Mononuclear cell (primary cell): Measurements from ENCODE around the gene C1QA. TPM values are rescaled to one million over a fixed set of nuclear protein-coding genes. Genes with fewer than 3 reads are reported as not detected.

Source experiments
- H3K27me3 ChIP-seq: 2 replicates; pipeline ENCODE4 v1.6.0; 2011; ENCODE audit warnings: low read length, control low read depth; ENCODE audit not compliant: insufficient read depth
- H3K4me1 ChIP-seq: 2 replicates; pipeline ENCODE4 v1.5.1; 2011; ENCODE audit warnings: mild to moderate bottlenecking, low read length, control low read depth; ENCODE audit not compliant: insufficient read depth
- H3K4me3 ChIP-seq: 2 replicates; pipeline ENCODE4 v1.5.1; 2011; ENCODE audit warnings: mild to moderate bottlenecking, low read length, moderate library complexity
- H3K9me3 ChIP-seq: 2 replicates; pipeline ENCODE4 v1.5.1; 2011; ENCODE audit warnings: low read depth, mild to moderate bottlenecking, control low read depth, low read length
- total RNA-seq: library from RNA; depleted of rRNA; stranded (reverse); fragments of >200 nt; gene quantifications from one replicate; pipeline ENCODE4 v1.2.3, GENCODE V29; 2012

Gene C1QA, protein sequence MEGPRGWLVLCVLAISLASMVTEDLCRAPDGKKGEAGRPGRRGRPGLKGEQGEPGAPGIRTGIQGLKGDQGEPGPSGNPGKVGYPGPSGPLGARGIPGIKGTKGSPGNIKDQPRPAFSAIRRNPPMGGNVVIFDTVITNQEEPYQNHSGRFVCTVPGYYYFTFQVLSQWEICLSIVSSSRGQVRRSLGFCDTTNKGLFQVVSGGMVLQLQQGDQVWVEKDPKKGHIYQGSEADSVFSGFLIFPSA
- total RNA-seq = 6.1 TPM

DNA sequence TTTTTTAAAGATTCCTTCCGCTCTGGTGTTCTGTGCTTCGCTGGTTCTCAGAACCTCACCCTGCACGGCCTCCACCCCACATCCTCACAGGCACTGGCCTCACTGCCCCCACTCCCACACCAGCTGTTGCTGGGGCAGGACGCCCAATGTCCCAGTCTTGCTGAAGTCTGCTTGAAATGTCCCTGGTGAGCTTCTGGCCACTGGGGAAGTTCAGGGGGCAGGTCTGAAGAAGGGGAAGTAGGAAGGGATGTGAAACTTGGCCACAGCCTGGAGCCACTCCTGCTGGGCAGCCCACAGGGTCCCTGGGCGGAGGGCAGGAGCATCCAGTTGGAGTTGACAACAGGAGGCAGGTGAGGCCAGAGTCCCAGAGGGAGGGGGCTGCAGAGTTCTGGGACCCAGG is at the start of gene C1QA:
C1QA (plus strand) TSS at position 276 of the 400 bp plus-strand sequence. CDS start 989 bp downstream, outside the sequence.
- Histone ChIP-seq H3K4me3 (no peak within 1 kb of the TSS), H3K4me1 (no peaks in the 10 kb centered on the region), H3K9me3 (no peaks in the 10 kb centered on the region), H3K27me3 (no peaks in the 10 kb centered on the region)

DNA sequence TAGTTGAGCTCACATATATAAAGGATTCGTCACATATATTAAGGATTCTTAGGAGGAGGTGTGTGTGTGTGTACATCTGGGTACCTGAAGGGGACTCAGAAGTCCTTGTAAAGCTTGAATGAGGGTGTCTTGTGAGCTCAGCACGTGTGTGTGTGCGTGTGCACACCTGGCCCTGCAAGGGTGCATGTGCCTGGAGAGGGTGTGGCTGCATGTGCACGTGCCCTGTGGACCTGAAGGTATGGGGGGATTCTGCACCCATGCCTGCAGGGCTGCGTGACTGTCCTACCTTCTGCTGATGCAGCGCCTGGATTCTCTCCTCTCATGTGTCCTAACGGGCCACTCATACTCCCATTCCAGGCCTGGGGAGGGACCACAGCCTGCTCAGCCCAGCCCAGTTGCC is 49.2 kb upstream of the C1QA start:
- Histone ChIP-seq H3K4me3 (no peak overlapping the region), H3K4me1 (no peaks in the 10 kb centered on the region), H3K27me3 (no peaks in the 10 kb centered on the region), H3K9me3 (no peaks in the 10 kb centered on the region)

DNA sequence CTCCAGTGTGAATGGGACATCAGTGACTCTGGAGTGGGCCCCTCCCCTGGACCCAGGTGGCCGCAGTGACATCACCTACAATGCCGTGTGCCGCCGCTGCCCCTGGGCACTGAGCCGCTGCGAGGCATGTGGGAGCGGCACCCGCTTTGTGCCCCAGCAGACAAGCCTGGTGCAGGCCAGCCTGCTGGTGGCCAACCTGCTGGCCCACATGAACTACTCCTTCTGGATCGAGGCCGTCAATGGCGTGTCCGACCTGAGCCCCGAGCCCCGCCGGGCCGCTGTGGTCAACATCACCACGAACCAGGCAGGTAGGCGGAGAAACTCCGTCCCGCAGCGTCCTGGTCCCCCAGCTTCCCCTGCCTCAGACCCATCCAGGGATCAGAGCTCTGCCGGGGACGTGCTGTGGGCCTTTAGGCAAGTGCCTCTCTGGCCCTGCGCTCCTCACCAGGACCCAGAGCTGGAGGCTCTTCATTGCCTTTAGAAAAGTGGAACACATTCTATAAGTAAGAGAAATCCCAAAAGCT is 47.5 kb upstream of the C1QA start:
- no peak overlapping the region for H3K4me3 ChIP-seq
- no peaks in the 10 kb centered on the region for H3K4me1 ChIP-seq
- H3K27me3 ChIP-seq = no peaks in the 10 kb centered on the region
- no peaks in the 10 kb centered on the region for H3K9me3 ChIP-seq

DNA sequence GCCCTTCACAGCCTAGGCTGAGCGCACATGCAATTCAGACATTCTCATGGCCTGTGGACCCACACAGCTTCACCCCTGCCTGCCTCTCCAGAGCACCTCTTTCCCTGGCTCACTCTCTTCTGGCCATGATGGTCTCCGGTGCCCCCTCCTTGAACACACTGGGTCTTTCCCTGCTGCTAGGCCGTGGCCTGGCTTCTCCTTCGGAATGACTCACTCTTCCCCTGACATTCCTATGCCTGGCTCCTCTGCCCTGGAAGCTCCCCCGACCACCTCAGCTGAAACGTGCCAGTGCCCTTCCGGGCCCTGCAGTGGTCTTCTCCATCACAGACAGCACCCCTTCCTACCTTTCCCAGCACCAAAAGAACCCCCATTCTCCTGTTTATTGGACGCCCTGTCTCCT is 44.9 kb upstream of the C1QA start:
- no peaks in the 10 kb centered on the region for H3K9me3 ChIP-seq
- H3K27me3 ChIP-seq = no peaks in the 10 kb centered on the region
- no peak overlapping the region for H3K4me3 ChIP-seq
- H3K4me1 ChIP-seq = no peaks in the 10 kb centered on the region

DNA sequence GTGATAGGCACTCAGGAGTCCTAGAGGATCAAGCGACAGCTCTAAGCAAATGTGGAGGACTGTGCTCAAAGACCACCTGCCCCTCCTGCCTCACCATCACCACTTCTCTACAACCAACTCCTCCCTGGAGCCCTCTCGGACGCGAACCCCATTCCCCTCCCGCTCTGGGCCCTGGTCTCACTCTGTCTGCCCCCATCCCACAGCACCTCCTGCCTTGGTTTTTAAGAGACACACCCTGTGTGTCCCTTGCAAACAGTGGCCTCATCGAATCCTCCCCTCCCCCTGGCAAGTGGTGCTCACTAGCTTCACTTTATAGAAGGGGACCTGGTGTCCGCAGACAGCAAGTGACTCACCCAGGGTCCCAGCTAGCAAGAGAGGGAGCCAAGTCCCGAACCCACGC is 44.4 kb upstream of the C1QA start:
- Histone ChIP-seq H3K4me1 (no peaks in the 10 kb centered on the region), H3K4me3 (no peak overlapping the region), H3K27me3 (no peaks in the 10 kb centered on the region), H3K9me3 (no peaks in the 10 kb centered on the region)

DNA sequence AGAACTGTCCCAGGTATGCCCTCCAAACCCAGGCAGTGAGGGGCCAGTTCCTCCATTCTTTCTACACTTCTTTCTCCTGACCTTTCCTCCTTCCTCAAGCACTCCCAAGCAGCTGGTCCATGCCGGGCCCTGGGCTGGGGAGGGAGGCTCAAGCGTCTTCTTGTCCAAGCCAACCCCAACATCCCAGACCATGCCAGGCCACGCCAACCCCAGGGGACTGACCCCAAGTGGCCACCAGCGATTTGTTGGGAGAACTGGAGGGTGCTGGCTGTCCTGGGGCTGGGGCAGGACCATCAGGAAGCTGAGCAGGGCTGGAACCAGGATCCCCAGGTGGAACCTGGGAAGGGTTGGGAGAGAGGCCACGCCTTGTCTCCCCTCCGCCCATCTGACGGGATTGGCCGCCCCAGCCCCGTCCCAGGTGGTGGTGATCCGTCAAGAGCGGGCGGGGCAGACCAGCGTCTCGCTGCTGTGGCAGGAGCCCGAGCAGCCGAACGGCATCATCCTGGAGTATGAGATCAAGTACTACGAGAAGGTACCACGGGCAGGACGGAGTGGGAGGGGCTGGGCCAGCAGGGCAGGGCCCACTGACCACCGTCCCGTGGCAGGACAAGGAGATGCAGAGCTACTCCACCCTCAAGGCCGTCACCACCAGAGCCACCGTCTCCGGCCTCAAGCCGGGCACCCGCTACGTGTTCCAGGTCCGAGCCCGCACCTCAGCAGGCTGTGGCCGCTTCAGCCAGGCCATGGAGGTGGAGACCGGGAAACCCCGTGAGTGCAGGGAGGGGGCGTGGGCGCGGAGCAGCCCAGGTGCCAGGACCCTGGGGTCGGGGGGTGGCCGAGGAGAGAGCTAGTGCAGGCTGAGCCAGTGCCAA is 43.3 kb upstream of the C1QA start:
- H3K27me3 ChIP-seq = no peaks in the 10 kb centered on the region
- no peak overlapping the region for H3K4me3 ChIP-seq
- no peaks in the 10 kb centered on the region for H3K4me1 ChIP-seq
- no peaks in the 10 kb centered on the region for H3K9me3 ChIP-seq

DNA sequence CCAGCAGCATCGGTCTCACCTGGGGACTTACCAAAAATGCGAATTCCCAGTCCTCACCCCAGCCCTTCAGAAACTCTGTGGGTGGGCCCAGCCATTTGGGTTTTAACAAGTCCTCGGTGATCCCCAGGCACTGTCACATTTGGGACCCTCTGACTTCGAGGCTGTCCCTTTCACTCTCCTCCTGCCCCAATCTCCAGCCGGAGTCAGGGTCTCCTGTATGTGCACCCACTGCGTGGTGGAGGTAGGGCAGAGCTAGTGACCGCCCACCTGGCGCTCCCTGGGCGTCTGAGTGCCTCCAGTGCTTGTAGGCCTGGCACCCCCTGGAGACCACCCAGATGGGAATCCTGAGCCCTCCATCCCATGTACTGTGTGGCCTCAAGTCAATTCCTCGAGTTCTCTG is 42.0 kb upstream of the C1QA start:
- H3K27me3 ChIP-seq = no peaks in the 10 kb centered on the region
- no peak overlapping the region for H3K4me3 ChIP-seq
- no peaks in the 10 kb centered on the region for H3K4me1 ChIP-seq
- H3K9me3 ChIP-seq = no peaks in the 10 kb centered on the region

DNA sequence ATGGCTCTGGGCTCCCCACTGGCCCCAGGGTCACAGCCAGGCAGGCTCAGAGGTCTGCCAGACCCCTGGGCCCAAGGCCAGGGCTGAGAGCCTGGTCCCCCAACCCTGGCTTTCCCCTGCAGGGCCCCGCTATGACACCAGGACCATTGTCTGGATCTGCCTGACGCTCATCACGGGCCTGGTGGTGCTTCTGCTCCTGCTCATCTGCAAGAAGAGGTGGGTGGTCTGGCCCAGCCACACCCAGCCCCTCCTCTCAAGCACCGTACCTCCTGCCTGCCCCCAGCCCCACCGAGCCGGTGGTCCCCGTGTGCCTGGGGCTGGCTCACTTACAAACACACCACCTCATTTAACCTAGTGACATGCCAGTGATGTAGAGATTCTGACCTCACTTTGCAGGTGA is 41.3 kb upstream of the C1QA start:
- no peak overlapping the region for H3K4me3 ChIP-seq
- H3K9me3 ChIP-seq = no peaks in the 10 kb centered on the region
- H3K27me3 ChIP-seq = no peaks in the 10 kb centered on the region
- H3K4me1 ChIP-seq = no peaks in the 10 kb centered on the region

DNA sequence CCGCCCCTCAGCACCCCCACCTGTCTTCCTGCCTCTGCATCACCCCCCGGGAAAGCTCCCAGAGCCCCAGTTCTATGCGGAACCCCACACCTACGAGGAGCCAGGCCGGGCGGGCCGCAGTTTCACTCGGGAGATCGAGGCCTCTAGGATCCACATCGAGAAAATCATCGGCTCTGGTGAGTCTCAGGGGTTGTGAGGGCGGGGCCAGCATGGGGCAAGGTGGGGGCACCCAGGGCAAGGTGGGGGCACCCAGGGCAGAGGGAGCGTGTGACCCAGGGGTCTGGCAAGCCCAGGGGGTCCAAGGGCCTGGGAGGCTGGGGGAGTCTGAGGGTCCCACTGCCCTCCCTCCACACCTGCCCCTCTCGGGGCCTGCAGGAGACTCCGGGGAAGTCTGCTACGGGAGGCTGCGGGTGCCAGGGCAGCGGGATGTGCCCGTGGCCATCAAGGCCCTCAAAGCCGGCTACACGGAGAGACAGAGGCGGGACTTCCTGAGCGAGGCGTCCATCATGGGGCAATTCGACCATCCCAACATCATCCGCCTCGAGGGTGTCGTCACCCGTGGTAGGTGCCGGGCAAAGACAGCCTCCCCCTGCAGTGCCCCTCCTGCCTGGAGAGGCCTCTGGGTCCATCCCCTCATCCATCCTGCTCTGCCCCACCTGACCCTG is 39.0 kb upstream of the C1QA start:
- no peaks in the 10 kb centered on the region for H3K9me3 ChIP-seq
- H3K27me3 ChIP-seq = no peaks in the 10 kb centered on the region
- no peak overlapping the region for H3K4me3 ChIP-seq
- no peaks in the 10 kb centered on the region for H3K4me1 ChIP-seq

DNA sequence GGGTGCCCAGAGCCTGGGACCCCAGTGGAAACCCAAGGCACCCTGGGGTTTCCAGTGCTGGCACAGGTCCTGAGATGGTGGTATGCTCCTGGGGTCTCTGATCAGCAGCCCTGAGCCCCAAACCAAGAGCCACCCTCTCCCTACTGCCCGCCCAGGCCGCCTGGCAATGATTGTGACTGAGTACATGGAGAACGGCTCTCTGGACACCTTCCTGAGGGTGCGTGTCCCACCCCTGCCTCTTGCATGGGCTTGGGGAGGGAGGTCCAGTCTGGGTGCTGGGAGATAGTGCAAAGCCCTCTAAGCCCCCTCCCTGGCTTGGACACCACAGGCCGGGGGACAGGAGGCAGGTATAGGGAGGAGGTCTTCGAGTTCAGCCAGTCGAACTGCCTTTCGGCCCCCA is 38.4 kb upstream of the C1QA start:
- Histone ChIP-seq H3K9me3 (no peaks in the 10 kb centered on the region), H3K4me1 (no peaks in the 10 kb centered on the region), H3K27me3 (no peaks in the 10 kb centered on the region), H3K4me3 (no peak overlapping the region)

DNA sequence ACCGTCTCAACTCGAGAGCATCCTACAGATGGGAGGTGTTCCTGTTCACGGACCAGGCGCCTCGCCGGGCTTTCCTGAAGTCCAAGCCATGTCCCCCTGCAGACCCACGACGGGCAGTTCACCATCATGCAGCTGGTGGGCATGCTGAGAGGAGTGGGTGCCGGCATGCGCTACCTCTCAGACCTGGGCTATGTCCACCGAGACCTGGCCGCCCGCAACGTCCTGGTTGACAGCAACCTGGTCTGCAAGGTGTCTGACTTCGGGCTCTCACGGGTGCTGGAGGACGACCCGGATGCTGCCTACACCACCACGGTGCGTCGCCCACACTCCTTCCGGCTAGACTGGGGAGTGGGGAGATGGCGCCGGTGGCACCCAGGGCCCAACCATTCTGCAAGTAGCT is 37.7 kb upstream of the C1QA start:
- H3K9me3 ChIP-seq = no peaks in the 10 kb centered on the region
- no peaks in the 10 kb centered on the region for H3K27me3 ChIP-seq
- no peak overlapping the region for H3K4me3 ChIP-seq
- H3K4me1 ChIP-seq = no peaks in the 10 kb centered on the region

DNA sequence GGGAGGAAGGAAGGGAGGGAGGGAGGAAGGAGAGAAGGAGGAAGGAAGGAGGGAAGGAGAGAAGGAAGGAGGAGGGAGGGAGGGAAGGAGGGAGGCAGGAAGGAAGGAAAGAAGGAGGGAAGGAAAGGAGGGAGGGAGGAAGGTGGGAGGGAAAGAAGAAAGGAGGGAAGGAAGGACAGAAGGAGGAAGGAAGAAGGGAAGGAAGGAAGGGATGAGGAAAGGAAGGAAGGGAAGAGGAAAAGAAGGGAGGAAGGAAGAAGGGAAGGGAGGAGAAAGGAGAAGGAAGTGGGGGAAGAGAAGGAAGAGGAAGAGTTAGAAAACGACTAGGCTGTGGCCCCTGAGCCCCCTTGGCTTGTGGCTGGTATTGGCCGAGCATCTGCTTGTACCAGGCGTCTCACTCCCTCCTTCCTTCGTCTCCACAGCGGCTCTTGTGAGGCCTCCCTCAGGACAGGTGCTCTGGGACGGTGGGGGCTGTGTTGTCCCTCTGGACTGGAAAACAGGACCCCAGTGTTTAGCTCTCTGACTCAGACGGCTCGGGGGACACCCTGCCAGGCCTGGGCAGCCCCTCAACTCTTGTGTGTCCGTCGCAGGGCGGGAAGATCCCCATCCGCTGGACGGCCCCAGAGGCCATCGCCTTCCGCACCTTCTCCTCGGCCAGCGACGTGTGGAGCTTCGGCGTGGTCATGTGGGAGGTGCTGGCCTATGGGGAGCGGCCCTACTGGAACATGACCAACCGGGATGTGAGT is 36.2 kb upstream of the C1QA start:
- H3K4me3 ChIP-seq = no peak overlapping the region
- no peaks in the 10 kb centered on the region for H3K27me3 ChIP-seq
- H3K4me1 ChIP-seq = no peaks in the 10 kb centered on the region
- no peaks in the 10 kb centered on the region for H3K9me3 ChIP-seq

DNA sequence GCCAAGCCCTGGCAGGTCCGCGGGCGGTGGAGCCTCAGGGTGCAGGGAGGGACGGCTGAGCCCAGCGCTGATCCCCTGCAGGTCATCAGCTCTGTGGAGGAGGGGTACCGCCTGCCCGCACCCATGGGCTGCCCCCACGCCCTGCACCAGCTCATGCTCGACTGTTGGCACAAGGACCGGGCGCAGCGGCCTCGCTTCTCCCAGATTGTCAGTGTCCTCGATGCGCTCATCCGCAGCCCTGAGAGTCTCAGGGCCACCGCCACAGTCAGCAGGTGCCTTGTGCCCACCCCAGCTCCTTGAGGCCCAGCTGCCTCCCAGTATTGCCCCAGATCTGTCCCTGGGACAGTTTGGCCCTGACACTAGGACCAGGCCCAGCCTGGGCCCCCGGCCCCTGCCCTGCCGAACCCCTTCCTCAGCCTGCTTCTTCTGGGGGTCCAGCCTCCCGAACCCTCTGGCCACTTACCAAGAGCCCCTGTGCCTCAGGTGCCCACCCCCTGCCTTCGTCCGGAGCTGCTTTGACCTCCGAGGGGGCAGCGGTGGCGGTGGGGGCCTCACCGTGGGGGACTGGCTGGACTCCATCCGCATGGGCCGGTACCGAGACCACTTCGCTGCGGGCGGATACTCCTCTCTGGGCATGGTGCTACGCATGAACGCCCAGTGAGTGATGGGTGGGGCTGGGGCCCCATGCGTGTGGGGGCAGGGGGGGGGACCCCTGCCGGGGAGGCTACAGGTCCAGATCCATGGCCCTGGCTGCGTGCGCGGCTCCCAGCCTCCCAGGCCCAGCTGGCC is 35.4 kb upstream of the C1QA start:
- Histone ChIP-seq H3K9me3 (no peaks in the 10 kb centered on the region), H3K4me3 (no peak overlapping the region), H3K4me1 (no peaks in the 10 kb centered on the region), H3K27me3 (no peaks in the 10 kb centered on the region)

DNA sequence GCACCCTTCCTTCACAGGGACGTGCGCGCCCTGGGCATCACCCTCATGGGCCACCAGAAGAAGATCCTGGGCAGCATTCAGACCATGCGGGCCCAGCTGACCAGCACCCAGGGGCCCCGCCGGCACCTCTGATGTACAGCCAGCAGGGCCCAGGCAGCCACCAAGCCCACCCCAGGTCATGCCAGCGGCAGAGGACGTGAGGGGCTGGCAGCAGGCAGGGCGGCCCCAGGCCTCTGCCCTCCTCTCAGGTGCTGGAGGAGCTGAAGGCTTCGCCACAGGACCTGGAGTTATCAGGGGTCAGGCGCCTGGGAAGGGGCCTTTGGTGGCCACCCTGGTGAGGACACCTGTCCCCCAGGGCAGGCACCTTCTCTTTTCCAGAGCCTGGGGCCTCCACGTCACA is 34.8 kb upstream of the C1QA start:
- H3K4me1 ChIP-seq = no peaks in the 10 kb centered on the region
- H3K27me3 ChIP-seq = peaks cover 2% of the 10 kb centered on the region
- H3K9me3 ChIP-seq = no peaks in the 10 kb centered on the region
- H3K4me3 ChIP-seq = no peak overlapping the region
